ENCODE data around the gene ANKRD13D.

ANKRD13D gene

DNA sequence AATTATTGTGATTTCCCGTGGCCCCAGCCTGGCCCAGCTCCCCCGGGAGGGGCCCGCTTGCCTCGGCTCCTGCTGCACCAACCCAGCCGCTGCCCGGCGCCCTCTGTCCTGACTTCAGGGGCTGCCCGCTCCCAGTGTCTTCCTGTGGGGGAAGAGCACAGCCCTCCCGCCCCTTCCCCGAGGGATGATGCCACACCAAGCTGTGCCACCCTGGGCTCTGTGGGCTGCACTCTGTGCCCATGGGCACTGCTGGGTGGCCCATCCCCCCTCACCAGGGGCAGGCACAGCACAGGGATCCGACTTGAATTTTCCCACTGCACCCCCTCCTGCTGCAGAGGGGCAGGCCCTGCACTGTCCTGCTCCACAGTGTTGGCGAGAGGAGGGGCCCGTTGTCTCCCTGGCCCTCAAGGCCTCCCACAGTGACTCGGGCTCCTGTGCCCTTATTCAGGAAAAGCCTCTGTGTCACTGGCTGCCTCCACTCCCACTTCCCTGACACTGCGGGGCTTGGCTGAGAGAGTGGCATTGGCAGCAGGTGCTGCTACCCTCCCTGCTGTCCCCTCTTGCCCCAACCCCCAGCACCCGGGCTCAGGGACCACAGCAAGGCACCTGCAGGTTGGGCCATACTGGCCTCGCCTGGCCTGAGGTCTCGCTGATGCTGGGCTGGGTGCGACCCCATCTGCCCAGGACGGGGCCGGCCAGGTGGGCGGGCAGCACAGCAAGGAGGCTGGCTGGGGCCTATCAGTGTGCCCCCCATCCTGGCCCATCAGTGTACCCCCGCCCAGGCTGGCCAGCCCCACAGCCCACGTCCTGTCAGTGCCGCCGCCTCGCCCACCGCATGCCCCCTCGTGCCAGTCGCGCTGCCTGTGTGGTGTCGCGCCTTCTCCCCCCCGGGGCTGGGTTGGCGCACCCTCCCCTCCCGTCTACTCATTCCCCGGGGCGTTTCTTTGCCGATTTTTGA, 3.3 kb upstream of the ANKRD13D start:
- no peak for DNase-seq

DNA sequence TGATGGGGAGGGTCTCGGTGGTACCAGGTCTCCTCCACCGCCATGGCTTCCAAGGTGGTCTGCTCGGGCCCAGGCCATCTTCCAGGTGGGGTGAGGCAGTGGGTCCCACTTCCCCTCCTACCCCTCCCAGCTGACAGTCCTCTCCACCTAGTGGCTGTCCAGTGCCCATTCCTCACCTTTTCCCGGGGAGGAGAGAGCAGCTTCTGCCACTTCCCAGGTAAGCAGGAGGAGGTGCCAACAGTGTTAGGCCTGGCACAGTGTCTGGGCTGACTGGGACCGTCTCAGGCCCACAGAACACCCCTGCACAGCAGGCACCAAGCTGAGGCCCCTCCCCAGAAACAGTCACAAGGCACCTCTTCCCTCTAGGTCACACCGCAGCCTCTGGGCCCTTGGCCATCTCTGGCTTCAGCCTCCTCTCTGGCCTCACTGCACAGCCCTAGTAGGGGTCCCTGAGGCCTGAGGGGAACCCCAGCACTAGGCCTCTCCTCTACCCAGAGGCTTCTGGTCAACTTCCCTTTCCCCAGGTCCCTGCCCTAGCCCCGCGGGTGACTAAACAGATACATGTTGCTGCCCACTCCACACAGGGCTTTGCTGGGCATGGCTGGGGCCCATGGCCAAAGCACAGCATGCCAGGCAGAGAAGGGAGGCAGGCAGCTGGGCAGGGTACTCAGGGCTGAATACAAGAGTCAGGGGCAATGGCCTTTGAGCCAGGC, 2.3 kb upstream of the ANKRD13D start:
- peak in 4 of 51 donors; percentile 21 to 44 (median 32) for DNase-seq

DNA sequence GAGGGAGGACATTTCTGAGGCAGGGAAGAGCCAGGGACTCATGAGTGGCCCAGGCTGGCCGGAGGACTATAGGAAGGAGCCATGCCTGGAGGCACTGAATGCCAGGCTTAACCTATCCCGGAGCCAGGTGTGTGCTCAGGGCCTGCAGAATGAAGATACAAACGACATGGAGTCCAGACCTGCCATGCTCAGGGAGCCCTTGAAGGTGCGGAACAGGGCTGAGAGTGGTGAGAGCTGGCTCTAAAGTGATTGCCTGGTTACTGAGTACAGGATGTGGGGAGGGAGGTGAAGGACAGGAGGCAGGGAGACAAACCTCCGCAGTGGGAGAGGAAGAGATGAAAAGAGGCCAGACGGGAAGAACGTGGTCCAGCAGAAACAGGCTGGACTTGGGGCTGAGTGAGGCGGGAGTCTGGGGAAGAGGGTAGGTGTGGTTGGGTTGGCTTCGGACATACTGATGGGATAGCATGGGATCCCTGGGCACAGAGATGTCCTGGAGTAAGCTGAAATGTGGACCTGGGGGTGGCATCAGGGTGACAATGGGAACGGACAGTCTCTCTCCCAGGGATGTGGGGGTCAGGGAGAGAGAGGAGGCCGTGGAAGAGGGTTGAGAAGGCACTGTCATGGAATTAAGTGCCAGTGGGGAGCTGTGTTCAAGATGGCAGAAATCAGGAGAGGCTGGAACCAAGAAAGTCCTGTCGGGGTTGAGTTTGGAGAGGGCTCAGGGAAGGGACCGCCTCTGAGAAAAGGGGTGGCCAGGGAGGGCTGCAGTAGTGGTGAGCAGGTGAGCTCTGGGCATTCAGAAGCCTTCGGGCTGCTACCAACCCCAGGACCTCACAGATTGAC, 1.5 kb upstream of the ANKRD13D start:
- DNase-seq = no peak

DNA sequence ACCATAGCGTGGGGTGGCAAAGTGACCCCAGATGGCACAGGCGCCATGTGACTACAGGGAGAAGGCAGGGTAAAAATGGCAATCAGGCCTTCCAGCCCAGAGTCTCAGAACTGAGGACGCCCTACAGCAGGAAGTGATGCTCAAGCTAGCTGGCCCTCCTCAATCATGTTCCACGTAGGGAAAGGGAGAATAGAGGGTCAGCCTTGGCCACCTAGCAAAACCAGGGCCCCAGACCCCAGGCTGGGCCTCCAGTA, 978 bp upstream of the ANKRD13D start:
- peak in 2 of 51 donors; percentile 46 to 55 for DNase-seq

DNA sequence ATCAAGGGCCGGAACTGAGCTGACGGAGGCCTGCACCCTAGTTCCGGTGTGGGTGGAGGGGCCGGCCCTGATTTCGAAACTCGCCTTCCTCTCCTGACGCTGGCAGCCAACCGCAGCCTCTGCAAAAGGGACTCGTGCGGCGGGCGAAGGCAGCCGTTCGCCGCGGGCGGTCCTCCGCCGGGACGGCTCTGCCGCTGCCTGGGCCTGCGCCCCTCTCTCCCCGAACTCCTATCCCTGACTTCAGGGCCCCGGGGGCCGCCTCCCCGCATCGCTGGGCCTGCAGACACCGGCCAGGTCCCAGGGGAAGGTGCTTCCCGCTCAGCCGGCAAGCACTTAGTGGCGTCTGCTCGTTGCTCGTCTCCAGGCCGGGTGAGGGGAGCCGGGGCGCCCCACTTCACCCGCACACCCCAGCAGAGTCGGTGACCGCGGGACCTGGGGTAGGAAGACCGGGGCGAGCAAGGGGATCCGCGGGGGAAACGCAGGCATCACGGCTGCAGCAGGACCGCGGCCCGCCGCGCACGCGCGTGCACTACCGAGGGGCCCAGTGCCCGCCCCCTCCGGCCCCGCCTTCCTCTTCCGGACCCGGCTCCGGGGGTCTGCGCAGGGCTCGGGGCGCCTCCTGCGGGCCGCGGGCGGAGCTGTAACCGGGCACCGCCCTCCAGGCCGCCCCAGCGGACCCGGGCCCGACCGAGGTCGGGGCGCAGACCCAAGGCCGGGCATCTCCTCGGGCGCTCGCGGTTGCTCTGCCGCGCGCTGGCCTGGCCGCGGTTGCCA, 464 bp upstream of the ANKRD13D start:
- peak in 50 of 51 donors; percentile 24 to 91 (median 76) for DNase-seq

DNA sequence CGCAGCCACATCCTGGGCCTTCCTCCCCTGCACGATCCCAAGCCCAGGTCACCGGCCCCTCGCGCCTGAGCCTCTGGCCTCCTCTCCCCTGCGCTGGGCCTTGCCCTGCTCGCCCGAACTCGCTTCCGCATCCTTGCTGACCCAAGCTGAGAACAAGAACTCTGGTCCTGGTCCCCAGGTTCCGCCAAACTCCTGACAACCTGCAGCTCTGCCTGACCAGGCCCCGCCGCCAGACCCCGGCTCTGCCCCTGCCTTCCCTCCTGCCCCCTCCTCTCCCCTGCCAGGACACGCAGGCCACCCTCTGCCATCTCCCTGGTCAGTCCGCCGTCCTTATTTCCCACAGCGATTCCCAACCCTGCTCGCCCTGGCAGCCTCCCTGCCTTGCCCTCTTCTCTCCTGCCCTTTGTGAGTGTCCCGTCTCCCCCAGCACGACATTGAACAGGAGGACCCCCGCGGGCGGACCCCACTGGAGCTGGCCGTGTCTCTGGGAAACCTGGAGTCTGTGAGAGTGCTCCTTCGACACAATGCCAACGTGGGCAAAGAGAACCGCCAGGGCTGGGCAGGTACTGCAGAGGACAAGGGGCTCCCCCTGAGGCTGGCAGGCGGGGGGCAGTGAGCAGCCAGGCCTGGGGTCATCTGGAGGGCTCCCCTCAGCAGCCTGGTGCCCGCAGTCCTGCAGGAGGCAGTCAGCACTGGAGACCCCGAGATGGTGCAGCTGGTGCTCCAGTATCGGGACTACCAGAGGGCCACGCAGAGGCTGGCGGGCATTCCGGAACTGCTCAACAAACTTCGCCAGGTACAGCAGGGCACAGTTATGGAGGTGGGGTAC, 762 bp downstream of the ANKRD13D start:
- peak in 1 of 51 donors; percentile 48 for DNase-seq

DNA sequence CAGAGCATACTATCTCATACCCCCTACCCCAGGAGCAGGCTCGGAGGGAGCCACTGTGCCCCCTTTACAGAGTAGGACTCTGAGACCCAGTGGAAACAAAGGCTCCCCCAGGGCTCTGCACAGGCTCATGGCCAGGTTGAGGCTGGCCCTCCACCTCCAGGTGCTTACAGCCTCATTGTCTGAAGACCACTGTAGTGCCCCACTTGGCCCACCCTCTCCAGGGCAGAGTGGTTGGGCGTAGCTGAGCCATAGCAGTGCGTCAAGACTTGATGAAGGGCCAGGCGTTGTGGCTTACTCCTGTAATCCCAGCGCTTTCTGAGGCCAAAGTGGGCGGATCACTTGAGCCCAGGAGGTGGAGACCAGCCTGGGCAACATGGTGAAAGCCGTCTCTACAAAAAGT, 1.7 kb downstream of the ANKRD13D start:
- DNase-seq = no peak

DNA sequence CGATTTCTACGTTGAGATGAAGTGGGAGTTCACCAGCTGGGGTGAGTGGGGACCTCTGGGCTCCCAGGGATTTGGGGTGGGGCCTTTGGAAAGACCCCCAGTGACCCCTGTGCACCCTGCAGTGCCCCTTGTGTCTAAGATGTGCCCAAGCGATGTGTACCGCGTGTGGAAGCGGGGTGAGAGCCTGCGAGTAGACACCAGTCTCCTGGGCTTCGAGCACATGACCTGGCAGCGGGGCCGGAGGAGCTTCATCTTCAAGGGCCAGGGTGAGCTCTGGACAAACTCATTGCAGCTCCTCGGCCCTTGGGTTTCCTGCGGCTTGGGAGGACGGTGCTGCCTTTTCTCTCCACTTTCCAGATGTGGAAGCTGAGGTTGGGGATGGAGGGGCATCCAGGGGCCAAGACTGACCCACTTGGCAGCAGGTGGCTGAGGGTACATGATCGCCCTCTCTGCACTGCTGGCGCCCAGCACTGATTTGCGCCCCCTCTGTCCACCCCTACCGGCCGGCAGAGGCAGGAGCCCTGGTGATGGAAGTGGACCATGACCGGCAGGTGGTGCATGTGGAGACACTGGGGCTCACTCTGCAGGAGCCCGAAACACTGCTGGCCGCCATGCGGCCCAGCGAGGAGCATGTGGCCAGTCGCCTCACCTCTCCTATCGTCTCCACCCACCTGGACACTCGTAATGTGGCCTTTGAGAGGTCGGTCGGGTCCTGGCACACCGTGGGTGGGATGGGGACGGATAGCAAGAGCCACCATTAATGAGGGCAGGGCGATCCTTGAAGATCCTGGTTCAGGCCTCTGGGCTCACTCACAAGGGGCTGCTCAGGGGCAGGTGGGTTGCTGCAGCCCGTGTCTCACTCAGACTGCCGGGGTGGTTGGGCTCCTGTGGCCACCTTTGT, 2.6 kb downstream of the ANKRD13D start:
- no peak for DNase-seq

DNA sequence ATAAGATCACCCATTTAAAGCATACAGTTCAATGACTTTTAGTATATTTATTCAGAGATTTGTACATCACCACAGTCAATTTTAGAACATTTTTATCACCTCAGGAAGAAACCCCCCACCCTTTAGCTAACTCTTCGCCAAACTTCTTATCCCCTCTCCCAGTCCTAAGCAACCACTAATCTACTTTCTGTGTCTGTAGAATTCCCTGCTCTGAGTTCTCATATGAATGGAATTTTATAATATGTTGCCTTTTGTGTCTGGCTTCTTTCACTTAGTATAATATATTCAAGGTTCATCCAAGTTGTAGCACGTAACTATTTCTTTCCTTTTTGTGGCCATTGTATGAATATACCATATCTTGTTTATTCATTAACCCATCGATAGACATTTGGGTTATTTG, 3.6 kb downstream of the ANKRD13D start:
- no peak for DNase-seq

DNA sequence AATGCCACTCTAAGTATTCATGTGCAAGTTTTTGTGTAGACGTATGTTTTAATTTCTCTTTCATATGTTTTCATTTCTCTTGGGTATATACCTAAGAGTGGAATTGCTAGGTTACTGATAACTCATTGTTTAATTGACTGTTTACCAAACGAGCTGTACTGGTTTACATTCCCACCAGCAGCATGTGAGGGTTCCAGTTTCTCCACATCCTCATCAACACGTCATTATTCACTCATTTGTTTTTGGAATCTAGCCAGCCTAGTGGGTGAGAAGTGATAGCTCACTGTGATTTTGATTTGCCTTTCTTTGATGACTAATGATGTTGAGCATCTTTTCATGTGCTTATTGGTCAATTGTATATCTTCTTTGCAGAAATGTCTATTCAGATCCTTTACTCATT, 4.0 kb downstream of the ANKRD13D start:
- DNase-seq = no peak

DNA sequence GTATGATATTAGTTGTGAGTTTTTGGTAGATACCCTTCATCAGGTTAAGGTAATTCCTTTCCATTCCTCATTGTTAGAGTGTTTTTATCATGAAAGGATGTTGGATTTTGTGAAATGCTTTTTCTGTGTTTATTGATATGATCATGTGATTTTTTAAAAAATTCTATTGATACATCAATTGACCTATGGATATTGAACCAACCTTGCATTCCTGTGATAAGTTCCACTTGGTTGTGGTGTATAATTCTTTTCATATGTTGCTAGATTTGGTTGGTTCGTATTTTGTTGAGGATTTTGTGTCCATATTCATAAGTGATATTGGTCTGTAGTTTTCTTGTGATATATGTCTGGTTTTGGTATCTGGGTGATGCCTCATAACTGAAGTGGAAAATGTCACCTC, 6.7 kb downstream of the ANKRD13D start:
- DNase-seq = no peak

DNA sequence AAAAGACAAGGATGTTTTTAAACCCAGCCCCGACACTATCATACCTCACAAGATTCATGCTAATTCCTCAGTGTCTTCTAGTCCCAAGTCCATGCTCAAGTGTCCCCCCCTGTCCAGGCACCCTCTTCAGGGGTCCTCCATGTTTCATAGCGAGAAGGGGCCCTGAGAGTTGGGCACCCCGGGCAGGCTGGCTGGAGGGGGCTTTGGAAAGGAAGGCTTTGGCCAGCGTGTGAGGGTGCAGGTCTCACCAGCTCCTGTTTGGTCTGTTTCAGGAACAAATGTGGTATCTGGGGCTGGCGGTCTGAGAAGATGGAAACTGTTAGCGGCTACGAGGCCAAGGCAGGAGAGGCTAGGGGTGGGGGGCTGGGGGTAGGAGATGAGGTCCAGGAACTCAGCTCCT, 9.7 kb downstream of the ANKRD13D start:
- no peak for DNase-seq

DNA sequence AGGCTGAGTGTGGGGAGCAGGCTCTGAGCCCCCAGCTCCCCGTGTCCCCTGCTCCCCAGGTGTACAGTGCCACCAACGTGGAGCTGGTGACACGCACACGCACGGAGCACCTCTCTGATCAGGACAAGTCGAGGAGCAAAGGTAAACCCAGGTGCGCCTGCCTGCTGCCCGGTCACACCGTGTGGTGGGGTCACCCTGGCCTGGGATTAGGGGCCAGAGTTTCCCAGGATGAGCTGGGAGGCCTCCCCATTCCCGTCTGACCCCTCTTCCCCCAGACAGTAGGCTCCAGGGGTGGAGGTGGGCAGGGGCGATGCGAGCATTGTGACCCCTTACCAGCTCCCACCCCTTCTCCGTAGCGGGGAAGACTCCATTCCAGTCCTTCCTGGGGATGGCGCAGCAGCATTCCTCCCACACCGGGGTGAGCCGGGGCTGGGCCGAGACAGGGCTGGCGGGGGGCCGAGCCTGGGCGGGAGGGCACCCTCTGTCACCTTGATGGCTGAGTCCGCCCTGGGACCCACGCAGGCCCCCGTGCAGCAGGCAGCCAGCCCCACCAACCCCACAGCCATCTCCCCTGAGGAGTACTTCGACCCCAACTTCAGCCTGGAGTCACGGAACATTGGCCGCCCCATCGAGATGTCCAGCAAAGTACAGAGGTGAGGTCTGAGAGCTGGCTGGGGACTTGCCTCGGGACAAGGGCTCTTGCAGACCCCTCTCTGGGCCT, 10.5 kb downstream of the ANKRD13D start:
- no peak for DNase-seq

DNA sequence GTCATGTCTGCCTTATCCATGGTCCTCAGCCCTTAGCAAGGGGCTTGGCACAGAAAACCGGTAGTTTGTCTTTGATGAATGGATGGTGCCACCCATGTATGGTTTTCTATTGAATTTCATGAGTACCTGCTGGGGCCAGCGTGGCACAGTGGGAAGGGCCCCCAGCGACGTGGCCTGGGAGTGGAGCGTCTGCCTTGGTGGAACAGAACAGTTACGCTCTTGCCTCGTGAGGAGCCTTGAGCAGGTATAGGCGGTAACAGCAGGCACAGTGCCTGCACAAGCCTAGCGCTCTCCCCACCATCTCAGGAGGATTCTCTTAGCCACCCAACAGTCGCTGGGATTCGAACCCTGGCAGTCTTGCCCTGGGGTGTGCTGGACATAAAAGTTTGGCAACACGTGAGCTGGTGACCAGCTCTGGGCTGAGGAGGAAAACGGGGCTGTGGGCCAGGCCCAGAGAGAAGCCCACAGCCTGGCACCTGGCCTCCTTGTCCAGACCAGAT, 11.2 kb downstream of the ANKRD13D start:
- no peak for DNase-seq

DNA sequence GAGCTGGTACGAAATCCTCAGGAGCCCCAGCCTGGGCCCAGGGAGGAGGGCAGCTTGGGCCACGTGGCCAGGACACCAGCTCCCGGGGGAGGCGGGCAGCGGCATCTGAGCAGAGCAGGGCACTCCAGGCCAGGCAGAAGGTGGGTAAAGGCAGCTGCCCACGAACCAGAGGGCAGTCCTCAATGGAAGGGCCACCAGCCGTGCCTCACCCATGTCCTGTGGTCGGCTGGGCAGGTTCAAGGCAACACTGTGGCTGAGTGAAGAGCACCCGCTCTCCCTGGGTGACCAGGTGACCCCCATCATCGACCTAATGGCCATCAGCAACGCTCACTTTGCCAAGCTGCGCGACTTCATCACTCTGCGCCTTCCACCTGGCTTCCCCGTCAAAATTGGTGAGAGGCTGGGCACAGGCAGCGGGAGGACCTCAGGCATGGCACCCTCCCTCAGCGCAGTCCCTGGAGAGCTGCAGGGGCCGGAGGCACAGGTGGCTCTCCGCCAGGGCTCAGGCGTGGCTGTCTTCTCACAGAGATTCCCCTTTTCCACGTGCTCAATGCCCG, 11.7 kb downstream of the ANKRD13D start:
- no peak for DNase-seq

DNA sequence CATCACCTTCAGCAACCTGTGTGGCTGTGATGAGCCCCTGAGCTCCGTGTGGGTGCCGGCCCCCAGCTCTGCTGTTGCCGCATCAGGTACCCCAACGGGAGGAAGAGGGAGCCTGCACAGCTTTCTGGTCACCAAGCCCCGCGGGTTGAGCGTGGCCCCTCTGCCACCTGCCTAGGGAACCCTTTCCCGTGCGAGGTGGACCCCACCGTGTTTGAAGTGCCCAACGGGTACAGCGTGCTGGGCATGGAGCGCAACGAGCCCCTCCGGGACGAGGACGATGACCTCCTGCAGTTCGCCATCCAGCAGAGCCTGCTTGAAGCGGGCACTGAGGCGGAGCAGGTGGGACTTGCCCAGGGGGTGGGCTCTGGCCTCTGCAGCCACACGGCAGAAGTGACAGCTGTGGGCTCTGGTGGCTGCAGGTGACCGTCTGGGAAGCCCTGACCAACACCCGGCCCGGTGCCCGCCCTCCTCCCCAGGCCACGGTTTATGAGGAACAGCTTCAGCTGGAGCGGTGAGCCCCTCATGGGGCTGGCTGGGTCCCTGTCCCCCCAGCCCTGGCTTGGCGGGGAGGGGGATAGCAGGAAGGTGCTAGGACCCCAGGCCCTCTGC, 12.3 kb downstream of the ANKRD13D start:
- DNase-seq = no peak

DNA sequence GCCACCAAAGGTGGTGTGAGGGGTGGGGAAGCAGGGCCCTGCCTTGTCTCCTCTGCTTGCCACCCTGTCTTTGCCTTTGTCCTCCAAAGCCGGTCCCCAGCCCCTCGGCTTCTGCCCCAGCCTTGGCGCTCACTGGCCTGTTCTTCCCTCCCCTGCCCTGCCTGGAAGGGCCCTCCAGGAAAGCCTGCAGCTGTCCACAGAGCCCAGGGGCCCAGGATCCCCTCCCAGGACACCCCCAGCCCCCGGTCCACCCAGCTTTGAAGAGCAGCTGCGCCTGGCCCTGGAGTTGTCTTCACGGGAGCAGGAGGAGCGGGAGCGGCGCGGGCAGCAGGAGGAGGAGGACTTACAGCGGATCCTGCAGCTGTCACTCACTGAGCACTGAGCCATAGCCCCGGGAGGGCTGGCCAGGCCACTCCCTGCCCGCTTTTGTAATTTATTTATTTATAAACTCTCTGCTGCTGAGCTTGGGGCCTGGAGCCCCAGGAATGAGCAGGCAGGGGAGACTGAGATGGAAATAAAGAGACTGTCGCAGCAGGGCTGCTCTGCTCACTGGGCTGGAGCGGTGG, 12.9 kb downstream of the ANKRD13D start:
- DNase-seq = peak in 4 of 51 donors; percentile 8 to 30 (median 22)
